ENCODE results near the gene PRKCH. TPM values are rescaled to one million over a fixed set of nuclear protein-coding genes. Genes with fewer than 3 reads are reported as not detected.

PRKCH gene
- total RNA-seq, 1 experiment from 2014 or later = 170 TPM

DNA sequence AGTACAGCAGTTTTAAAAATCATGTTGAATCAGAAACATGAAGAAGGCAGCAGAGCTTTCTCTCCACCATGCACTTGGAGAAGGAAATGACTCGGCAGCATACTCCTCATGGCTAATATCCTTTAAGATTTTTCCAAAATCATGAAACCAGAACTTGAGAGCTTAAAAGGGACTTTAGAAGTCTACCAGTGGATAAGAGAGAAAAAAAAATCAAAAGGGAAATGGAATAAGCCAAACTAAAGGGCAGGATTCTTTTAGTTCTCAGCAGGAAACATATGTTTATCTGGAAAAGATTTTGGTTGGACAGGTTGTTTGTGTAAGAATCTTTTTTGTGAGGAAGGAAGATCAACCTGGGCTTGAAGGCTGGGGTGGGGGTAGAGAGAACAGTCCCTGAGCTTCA lies 111.8 kb downstream of the PRKCH start:
- no peaks in the 10 kb centered on the region for H3K36me3 ChIP-seq (ENCODE audit: low read depth, low read length)
- H3K27ac ChIP-seq (ENCODE audit: low read length) = 0 out of 2 replicates have a peak overlapping the region, but pooled peaks have one; percentile 0
- no peaks in the 10 kb centered on the region for H3K9me3 ChIP-seq (ENCODE audit: low read length)
- no peaks in the 10 kb centered on the region for H3K27me3 ChIP-seq (ENCODE audit: low read length)
- peak; percentile 22 for DNase-seq
- peak overlapping the region; percentile 22 for H2AFZ ChIP-seq (ENCODE audit: low read length)
- intact Hi-C loops (cut with micrococcal nuclease) = no loop called here
- H3K4me3 ChIP-seq (ENCODE audit: low read length) = no peak overlapping the region
- H3K9me2 ChIP-seq (replicated peaks; ENCODE audit: low read length) = no peaks in the 10 kb centered on the region
- H3K4me2 ChIP-seq (ENCODE audit: low read length) = peak overlapping the region; percentile 2; the same call in 1 of the 2 replicates
- H3K4me1 ChIP-seq (ENCODE audit: insufficient read depth, low read length) = peaks cover 23% of the 10 kb centered on the region
- no peaks in the 10 kb centered on the region for H3F3A ChIP-seq (ENCODE audit: low read length, unreplicated experiment)
- POLR2A ChIA-PET (ENCODE audit: unreplicated experiment) = no interaction called here
- peak; percentile 26; the same call in 1 of the 2 replicates for ATAC-seq
- TF ChIP-seq CTCF (conservative IDR thresholded peaks at IDR 0.05; ENCODE audit: low read depth, low read length) (no peak), EZH2phosphoT487 (IDR thresholded peaks at IDR 0.05; ENCODE audit: borderline replicate concordance, low read length) (no peak), EZH2 (IDR thresholded peaks at IDR 0.05; ENCODE audit: low read length, unreplicated experiment) (no peak)
- H3K79me2 ChIP-seq (ENCODE audit: low read length) = no peaks in the 10 kb centered on the region
- H3K9ac ChIP-seq (ENCODE audit: low read length) = no peak overlapping the region
- no TSS peak for BruUV-seq (replicated peaks)
- no peaks in the 10 kb centered on the region for H4K20me1 ChIP-seq (ENCODE audit: low read length)
- CTCF ChIA-PET = interaction anchor here (0.7 kb wide), 1 partner anchor 141 kb away, joined by 9 read pairs; no protein-coding TSS in a partner anchor

- no peak overlapping the region for H3K9ac ChIP-seq (ENCODE audit: low read length)
- no peak for TF ChIP-seq CTCF (conservative IDR thresholded peaks at IDR 0.05; ENCODE audit: low read depth, low read length)
- H3F3A ChIP-seq (ENCODE audit: low read length, unreplicated experiment) = no peaks in the 10 kb centered on the region
- no peaks in the 10 kb centered on the region for H3K9me2 ChIP-seq (replicated peaks; ENCODE audit: low read length)
- H3K4me1 ChIP-seq (ENCODE audit: insufficient read depth, low read length) = peaks cover 29% of the 10 kb centered on the region
- ChIA-PET POLR2A (ENCODE audit: unreplicated experiment) (no interaction called here), CTCF (no interaction called here)
- no peaks in the 10 kb centered on the region for H3K36me3 ChIP-seq (ENCODE audit: low read depth, low read length)
- H4K20me1 ChIP-seq (ENCODE audit: low read length) = no peaks in the 10 kb centered on the region
- no peak overlapping the region for H3K4me2 ChIP-seq (ENCODE audit: low read length)
- ATAC-seq (no peak), DNase-seq (no peak)
- intact Hi-C loops (cut with micrococcal nuclease) = no loop called here
- H3K27me3 ChIP-seq (ENCODE audit: low read length) = no peaks in the 10 kb centered on the region
- H3K27ac ChIP-seq (ENCODE audit: low read length) = no peak overlapping the region
- no peak overlapping the region for H2AFZ ChIP-seq (ENCODE audit: low read length)
- BruUV-seq (replicated peaks) = no TSS peak
- H3K9me3 ChIP-seq (ENCODE audit: low read length) = no peaks in the 10 kb centered on the region
- no peak overlapping the region for H3K4me3 ChIP-seq (ENCODE audit: low read length)
- H3K79me2 ChIP-seq (ENCODE audit: low read length) = no peaks in the 10 kb centered on the region
Observed at GRCh38 chr14:61433828-61434227, 112.4 kb downstream of the PRKCH start.

DNA sequence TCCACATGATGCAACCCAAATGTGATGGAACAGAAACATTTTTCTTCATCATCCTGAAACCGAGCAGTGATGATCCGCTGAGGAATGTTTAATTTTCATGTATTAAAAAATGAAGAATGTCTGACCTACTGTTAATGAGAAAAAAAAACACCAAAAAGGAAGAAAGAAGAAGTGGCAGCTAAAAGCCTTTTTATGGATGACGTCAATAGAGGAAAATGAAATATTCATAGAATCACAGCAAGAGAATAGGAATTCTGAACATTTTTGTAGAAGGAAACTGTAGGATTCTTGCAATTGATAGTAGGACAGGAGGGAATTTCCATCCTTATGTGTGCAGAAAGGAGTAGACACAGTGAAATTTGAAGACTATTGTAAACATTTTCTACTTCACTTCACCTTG lies 112.9 kb downstream of the PRKCH start:
- intact Hi-C loops (cut with micrococcal nuclease) = no loop called here
- ChIA-PET CTCF (no interaction called here), POLR2A (ENCODE audit: unreplicated experiment) (no interaction called here)
- ATAC-seq = no peak
- Histone ChIP-seq H3K27ac (ENCODE audit: low read length) (no peak overlapping the region), H3F3A (ENCODE audit: low read length, unreplicated experiment) (no peaks in the 10 kb centered on the region), H3K4me2 (ENCODE audit: low read length) (no peak overlapping the region), H2AFZ (ENCODE audit: low read length) (no peak overlapping the region), H3K27me3 (ENCODE audit: low read length) (no peaks in the 10 kb centered on the region), H3K9me3 (ENCODE audit: low read length) (no peaks in the 10 kb centered on the region), H3K79me2 (ENCODE audit: low read length) (no peaks in the 10 kb centered on the region), H3K4me1 (ENCODE audit: insufficient read depth, low read length) (peaks cover 34% of the 10 kb centered on the region), H4K20me1 (ENCODE audit: low read length) (no peaks in the 10 kb centered on the region), H3K9ac (ENCODE audit: low read length) (no peak overlapping the region), H3K36me3 (ENCODE audit: low read depth, low read length) (no peaks in the 10 kb centered on the region), H3K9me2 (replicated peaks; ENCODE audit: low read length) (no peaks in the 10 kb centered on the region), H3K4me3 (ENCODE audit: low read length) (no peak overlapping the region)
- BruUV-seq (replicated peaks) = no TSS peak
- no peak for DNase-seq
- TF ChIP-seq CTCF (conservative IDR thresholded peaks at IDR 0.05; ENCODE audit: low read depth, low read length) (no peak), EZH2phosphoT487 (IDR thresholded peaks at IDR 0.05; ENCODE audit: borderline replicate concordance, low read length) (no peak), EZH2 (IDR thresholded peaks at IDR 0.05; ENCODE audit: low read length, unreplicated experiment) (no peak)
